Fibroblast of pulmonary artery (primary cell): ENCODE measurements around the gene ARL5C.
A peak's percentile ranks its signal among the peaks of the same experiment; 100 is the strongest.

ENCODE experiments used
- DNase-seq: peaks from one replicate; pipeline ENCODE4 v3.0.0-alpha.2; 2010; ENCODE audit warnings: low read depth
- H3K4me3 ChIP-seq: replicated peaks from 2 replicates; pipeline ENCODE4 v1.5.1; 2011; ENCODE audit warnings: low read depth, mild to moderate bottlenecking, control low read depth, low read length, moderate library complexity
- CTCF ChIP-seq: IDR thresholded peaks from 2 replicates; pipeline ENCODE4 v1.5.1; 2011; ENCODE audit warnings: mild to moderate bottlenecking, control low read depth, low read length, inconsistent platforms; ENCODE audit errors: missing control alignments

ARL5C gene

DNA sequence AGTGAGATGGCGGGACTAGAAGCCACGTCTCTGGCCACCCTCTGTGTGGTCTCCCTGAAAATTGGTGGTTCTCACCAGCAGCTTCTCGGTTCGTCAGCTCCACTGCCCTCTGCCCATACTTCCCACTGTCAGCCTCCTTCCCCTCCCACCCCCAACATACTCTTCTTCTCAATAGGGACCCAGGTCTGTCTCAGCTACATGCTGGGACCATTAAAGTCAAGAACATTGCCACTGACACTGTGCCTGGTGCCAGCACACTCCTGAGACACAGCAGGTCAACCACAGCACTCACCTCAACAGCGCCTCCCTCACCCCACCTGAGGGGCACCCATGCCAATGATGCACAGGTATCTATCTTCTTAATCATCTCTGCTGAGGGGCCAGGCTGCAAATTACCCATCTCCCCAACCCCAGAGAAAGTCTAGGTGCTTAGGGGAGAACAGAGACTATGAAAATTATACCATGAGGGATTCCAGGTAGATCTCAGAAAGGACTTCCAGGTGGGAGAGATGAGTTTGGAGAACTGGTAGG is 15.8 kb downstream of the ARL5C start:
- no peak overlapping the region for H3K4me3 ChIP-seq
- DNase-seq = no peak
- TF ChIP-seq CTCF = no peak

GRCh38 chr17:39147221-39148185 is 18.5 kb downstream of the ARL5C start:
- no peak for DNase-seq
- H3K4me3 ChIP-seq = no peak overlapping the region
- no peak for TF ChIP-seq CTCF

GRCh38 chr17:39146273-39146672 is 19.7 kb downstream of the ARL5C start:
- no peak for DNase-seq
- TF ChIP-seq CTCF = no peak
- no peak overlapping the region for H3K4me3 ChIP-seq

GRCh38 chr17:39145143-39145542 is 20.8 kb downstream of the ARL5C start:
- DNase-seq = no peak
- no peak for TF ChIP-seq CTCF
- H3K4me3 ChIP-seq = no peak overlapping the region

GRCh38 chr17:39144416-39144840 is 21.5 kb downstream of the ARL5C start:
- H3K4me3 ChIP-seq = no peak overlapping the region
- no peak for TF ChIP-seq CTCF
- DNase-seq = peak; percentile 92

DNA sequence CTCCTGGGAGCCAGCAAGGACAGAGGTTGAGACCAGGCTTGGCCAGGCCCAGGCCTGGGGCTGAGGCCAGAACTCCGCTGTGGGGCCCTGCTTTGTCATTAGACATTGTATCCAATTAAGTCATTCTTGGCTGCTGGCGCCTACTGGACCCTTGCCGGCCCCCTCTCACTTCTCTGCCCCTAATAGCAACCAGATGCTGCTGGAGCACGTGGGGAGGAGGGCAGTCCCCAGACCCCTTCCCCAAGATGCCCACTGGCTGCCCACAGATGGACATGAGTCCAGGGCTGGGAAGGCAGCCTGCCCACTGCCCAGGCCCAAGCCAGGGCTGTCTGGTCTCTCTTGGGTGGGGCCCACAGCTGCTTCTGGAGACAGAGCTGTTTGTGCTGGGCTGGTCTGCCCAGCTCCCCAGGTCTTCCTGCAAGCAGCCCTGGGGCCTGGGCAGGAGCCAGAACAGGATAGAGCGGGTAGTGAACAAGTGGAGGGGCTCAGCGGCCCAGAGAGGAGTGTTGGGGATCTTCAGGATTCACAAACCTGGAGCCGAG is 22.3 kb downstream of the ARL5C start:
- TF ChIP-seq CTCF = no peak
- no peak for DNase-seq
- no peak overlapping the region for H3K4me3 ChIP-seq
